ENCODE results near the gene ADGRG3. TPM values are rescaled to one million over a fixed set of nuclear protein-coding genes. Genes with fewer than 3 reads are reported as not detected.

The ADGRG3 gene
- total and polyA plus RNA-seq, 2 of the 13 experiments (the other 11 are each of a cell fraction or from before 2014, with no cell fraction given) = 2.7 to 11.8 TPM

GRCh38 chr16:57648581-57649442, 19.3 kb upstream of the ADGRG3 start (continued):
- TF ChIP-seq ZNF407 (CRISPR knock-in tag; IDR thresholded peaks at IDR 0.05; ENCODE audit: not compliant biosample characterization) = no peak
- TF ChIP-seq NCOA5 (CRISPR knock-in tag; IDR thresholded peaks at IDR 0.05) = no peak
- no peak for TF ChIP-seq ZBTB7A (CRISPR knock-in tag; IDR thresholded peaks at IDR 0.05)
- 0 out of 2 replicates have a peak, but pooled peaks have one; percentile 48 for TF ChIP-seq ARID2 (CRISPR knock-in tag; IDR thresholded peaks at IDR 0.05; ENCODE audit: borderline replicate concordance)
- no peak for TF ChIP-seq CEBPZ (IDR thresholded peaks at IDR 0.05; ENCODE audit: low read length)
- TF ChIP-seq SP140L (CRISPR knock-in tag; IDR thresholded peaks at IDR 0.05; ENCODE audit: borderline replicate concordance) = peak; percentile 59; the same call in 1 of the 2 replicates
- peak; percentile 70; the same call in 1 of the 2 replicates for TF ChIP-seq ZNF431 (CRISPR knock-in tag; IDR thresholded peaks at IDR 0.05; ENCODE audit: borderline replicate concordance, low read depth)
- TF ChIP-seq SUZ12 (IDR thresholded peaks at IDR 0.05; ENCODE audit: low read depth, low read length) = 0 out of 2 replicates have a peak, but pooled peaks have one; percentile 20
- peak; percentile 53; the same call in 1 of the 2 replicates for TF ChIP-seq ZNF335 (CRISPR knock-in tag; IDR thresholded peaks at IDR 0.05)
- TF ChIP-seq RFXANK (CRISPR knock-in tag; IDR thresholded peaks at IDR 0.05) = no peak
- no peak for TF ChIP-seq GTF2F1 (IDR thresholded peaks at IDR 0.05; ENCODE audit: low read length)

Measured in HepG2 (cell line).